Measurements from ENCODE around the gene BPGM. TPM values are rescaled to one million over a fixed set of nuclear protein-coding genes. Genes with fewer than 3 reads are reported as not detected.
A peak's percentile ranks its signal among the peaks of the same experiment; 100 is the strongest.

Gene BPGM
- total RNA-seq, 4 donors from 2014 or later, result 8.8 to 24.9 (median 24.0) TPM

- H3K27ac ChIP-seq, result peak overlapping the region in 3 of 4 donors; percentile 80 to 94 (median 94)
Observed at GRCh38 chr7:134718211-134718875, 71.7 kb downstream of the BPGM start.

DNA sequence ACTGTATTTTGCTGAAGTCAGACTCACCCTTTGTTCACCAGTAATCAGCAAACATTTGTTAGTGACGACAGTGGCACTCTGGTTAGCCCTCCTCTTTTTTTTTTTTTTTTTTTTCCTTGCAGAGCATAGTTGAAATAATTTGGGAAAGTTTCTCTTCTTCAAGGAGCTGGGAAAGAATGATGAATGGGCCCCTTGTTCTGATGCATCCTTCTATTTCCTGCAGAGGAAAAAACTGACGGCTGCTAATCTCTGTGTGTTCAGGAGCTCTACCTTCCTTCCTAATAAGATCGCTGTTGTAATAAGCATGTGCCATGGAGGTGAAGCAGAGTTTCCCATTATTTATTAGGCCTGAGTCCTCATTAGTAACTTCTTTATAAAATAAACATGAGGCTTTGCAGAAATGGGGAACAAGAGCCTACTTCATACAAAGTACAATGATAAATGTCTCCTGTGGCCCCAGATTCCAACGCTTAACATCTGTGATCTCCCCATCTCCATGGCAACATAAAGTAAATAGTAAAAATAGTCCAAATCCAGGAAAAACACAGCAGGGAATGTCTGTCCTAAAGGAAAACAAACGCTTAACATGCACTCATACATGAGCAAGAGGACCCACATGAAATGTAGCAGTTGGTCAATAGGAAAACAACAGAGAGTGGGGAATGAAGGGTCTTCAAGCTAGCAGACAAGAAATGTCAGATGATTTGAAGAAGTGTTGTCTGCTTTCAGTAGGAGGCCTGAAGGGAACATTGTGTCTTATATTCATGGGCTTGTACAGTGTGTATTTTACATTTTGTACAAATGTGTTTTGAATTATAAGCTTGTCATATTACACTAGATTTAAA is 73.7 kb downstream of the BPGM start:
- TF ChIP-seq, protein P1, sequence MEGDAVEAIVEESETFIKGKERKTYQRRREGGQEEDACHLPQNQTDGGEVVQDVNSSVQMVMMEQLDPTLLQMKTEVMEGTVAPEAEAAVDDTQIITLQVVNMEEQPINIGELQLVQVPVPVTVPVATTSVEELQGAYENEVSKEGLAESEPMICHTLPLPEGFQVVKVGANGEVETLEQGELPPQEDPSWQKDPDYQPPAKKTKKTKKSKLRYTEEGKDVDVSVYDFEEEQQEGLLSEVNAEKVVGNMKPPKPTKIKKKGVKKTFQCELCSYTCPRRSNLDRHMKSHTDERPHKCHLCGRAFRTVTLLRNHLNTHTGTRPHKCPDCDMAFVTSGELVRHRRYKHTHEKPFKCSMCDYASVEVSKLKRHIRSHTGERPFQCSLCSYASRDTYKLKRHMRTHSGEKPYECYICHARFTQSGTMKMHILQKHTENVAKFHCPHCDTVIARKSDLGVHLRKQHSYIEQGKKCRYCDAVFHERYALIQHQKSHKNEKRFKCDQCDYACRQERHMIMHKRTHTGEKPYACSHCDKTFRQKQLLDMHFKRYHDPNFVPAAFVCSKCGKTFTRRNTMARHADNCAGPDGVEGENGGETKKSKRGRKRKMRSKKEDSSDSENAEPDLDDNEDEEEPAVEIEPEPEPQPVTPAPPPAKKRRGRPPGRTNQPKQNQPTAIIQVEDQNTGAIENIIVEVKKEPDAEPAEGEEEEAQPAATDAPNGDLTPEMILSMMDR (IDR thresholded peaks at IDR 0.05), result no peak
- TF ChIP-seq EP300 (IDR thresholded peaks at IDR 0.05) (peak; percentile 76 to 87), POLR2A (IDR thresholded peaks at IDR 0.05) (no peak)
- H3K4me3 ChIP-seq, result no peak overlapping the region
- H3K36me3 ChIP-seq, result no peaks in the 10 kb centered on the region
- H3K4me1 ChIP-seq, result peaks cover 6 to 62% (median 33%) of the 10 kb centered on the region in 4 donors
- no peaks in the 10 kb centered on the region for H3K27me3 ChIP-seq
- peak overlapping the region; percentile 64 to 94 (median 87) for H3K27ac ChIP-seq
- H3K9me3 ChIP-seq, result no peaks in the 10 kb centered on the region
- WGBS, 2 donors, result 7 to 13% methylated on average over 5 of the region's 5 CpGs
- no peak for DNase-seq (ENCODE audit: low spot score in 2 of 2)

More at GRCh38 chr7:134718211-134718875, 71.7 kb downstream of the BPGM start:
- H3K36me3 ChIP-seq, result no peaks in the 10 kb centered on the region
- H3K4me3 ChIP-seq, result no peak overlapping the region
- TF ChIP-seq EP300 (IDR thresholded peaks at IDR 0.05) (no peak), POLR2A (IDR thresholded peaks at IDR 0.05) (no peak)
- TF ChIP-seq, protein P1 (IDR thresholded peaks at IDR 0.05), result no peak
- H3K4me1 ChIP-seq, result peaks cover 0 to 48% (median 26%) of the 10 kb centered on the region in 4 donors
- no peaks in the 10 kb centered on the region for H3K27me3 ChIP-seq
- 56 to 59% methylated on average over 2 of the region's 2 CpGs for WGBS, 2 donors
- no peaks in the 10 kb centered on the region for H3K9me3 ChIP-seq
- DNase-seq (ENCODE audit: low spot score in 2 of 2), result no peak

GRCh38 chr7:134721171-134721570 is 74.5 kb downstream of the BPGM start:
- Histone ChIP-seq H3K4me1 (peaks cover 6 to 62% (median 33%) of the 10 kb centered on the region in 4 donors), H3K36me3 (no peaks in the 10 kb centered on the region), H3K4me3 (no peak overlapping the region), H3K9me3 (no peaks in the 10 kb centered on the region), H3K27ac (peak overlapping the region; percentile 64 to 94 (median 87)), H3K27me3 (no peaks in the 10 kb centered on the region)
- no peak for DNase-seq (ENCODE audit: low spot score in 2 of 2)
- TF ChIP-seq EP300 (IDR thresholded peaks at IDR 0.05) (no peak), POLR2A (IDR thresholded peaks at IDR 0.05) (no peak)
- TF ChIP-seq, protein P1 (IDR thresholded peaks at IDR 0.05), result no peak
- 37 to 55% methylated on average over 2 of the region's 2 CpGs for whole genome bisulfite sequencing, 2 donors

DNA sequence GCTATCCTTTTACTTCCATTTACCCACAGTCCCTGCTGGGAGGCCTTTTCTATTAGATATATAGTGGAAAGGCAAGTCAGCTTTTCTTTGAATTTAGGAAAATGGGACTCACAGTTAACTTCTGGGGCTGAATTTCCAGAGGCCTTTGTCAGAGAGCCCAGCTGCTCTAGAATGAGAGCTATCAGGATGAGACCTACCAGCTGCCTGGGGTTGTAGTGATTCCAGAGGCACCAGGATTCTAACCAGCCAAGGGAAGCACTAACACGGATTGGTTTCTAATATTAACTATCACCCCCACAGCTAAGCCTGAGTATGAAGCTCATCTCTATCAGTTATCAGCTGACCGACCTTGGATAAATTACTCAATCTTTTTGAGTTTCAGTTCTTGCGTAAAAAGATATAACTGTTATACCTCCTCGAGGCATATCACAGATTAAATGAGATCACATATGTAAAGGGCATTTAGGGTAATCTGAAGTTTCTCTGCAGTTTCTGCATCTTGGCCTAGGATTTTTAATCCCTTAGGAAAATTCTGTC is 76.2 kb downstream of the BPGM start:
- H3K4me3 ChIP-seq, result no peak overlapping the region
- no peaks in the 10 kb centered on the region for H3K36me3 ChIP-seq
- no peak for TF ChIP-seq POLR2A (IDR thresholded peaks at IDR 0.05)
- no peak for TF ChIP-seq EP300 (IDR thresholded peaks at IDR 0.05)
- TF ChIP-seq, protein P1 (IDR thresholded peaks at IDR 0.05), result no peak
- H3K27ac ChIP-seq, result peak overlapping the region; percentile 36 to 94 (median 87)
- no peaks in the 10 kb centered on the region for H3K9me3 ChIP-seq
- H3K4me1 ChIP-seq, result peaks cover 6 to 62% (median 33%) of the 10 kb centered on the region in 4 donors
- no peak for DNase-seq (ENCODE audit: low spot score in 2 of 2)
- no peaks in the 10 kb centered on the region for H3K27me3 ChIP-seq
- 77 to 81% methylated on average over 4 of the region's 4 CpGs for WGBS, 2 donors

Data from tibial nerve (tissue), 4 donors.